Spleen (tissue), 7 donors: ENCODE results near the gene TP63.

ENCODE experiments used
- CTCF ChIP-seq, 11 experiments: fragments of 200-600 bp in 7 of 11; fragments of 450-650 bp in 4 of 11; sonication (generic) in 4 of 11; IDR thresholded peaks in 8 of 11; conservative IDR thresholded peaks in 3 of 11; 1 replicate in 7 of 11; 2 replicates in 4 of 11; pipeline versions ENCODE4 v1.4.0 to v1.8.0; 2016 to 2021; ENCODE audit warnings: antibody characterized with exemption in 11 of 11, inconsistent platforms in 4 of 11, mild to moderate bottlenecking in 1 of 11
- POLR2A ChIP-seq, 3 donors: fragments of 450-650 bp; IDR thresholded peaks; one replicate each; pipeline ENCODE4 v1.5.1; 2017; ENCODE audit warnings: antibody characterized with exemption in 3 of 3, mild to moderate bottlenecking in 1 of 3
- donor health status: DM: no; HTN: no; CAD: no; lungs with moderate emphysema.
- donor health status: DM: no; HTN: no; CAD: no.
- donor health status: DM: no; HTN: no; CAD: no.

GRCh38 chr3:189728915-189729314 lies 97.7 kb downstream of the TP63 start:
- TF ChIP-seq CTCF (IDR thresholded peaks at IDR 0.05 in 8 of 11, conservative IDR thresholded peaks at IDR 0.05 in 3 of 11) (no peak), POLR2A (IDR thresholded peaks at IDR 0.05) (no peak)
